Upper lobe of left lung (tissue), 6 donors: Measurements from ENCODE around the gene SART3. TPM values are rescaled to one million over a fixed set of nuclear protein-coding genes. Genes with fewer than 3 reads are reported as not detected.

Experiments
- ATAC-seq, 2 donors: fragments of 200-7000 bp; cut with Tn5 transposase; one replicate each; pipeline ENCODE4 v1.9.1; 2022; ENCODE audit warnings: mild to moderate bottlenecking in 2 of 2, moderate library complexity in 2 of 2; ENCODE audit not compliant: low FRiP score in 2 of 2
- DNase-seq, 2 donors: peaks; one replicate each; pipeline ENCODE4 v3.0.0-alpha.2; 2019 to 2020
- H3K27ac ChIP-seq, 4 donors: fragments of 200-600 bp; sonication (generic); one replicate each; pipeline ENCODE4 v1.5.1; 2016 to 2019
- H3K27me3 ChIP-seq, 4 donors: fragments of 200-600 bp; sonication (generic); one replicate each; pipeline ENCODE4 v1.5.1; 2017 to 2019
- H3K36me3 ChIP-seq, 4 donors: fragments of 200-600 bp; sonication (generic); one replicate each; pipeline ENCODE4 v1.5.1; 2016 to 2019
- H3K4me1 ChIP-seq, 4 donors: fragments of 200-600 bp; sonication (generic); one replicate each; pipeline ENCODE4 v1.5.1; 2018 to 2019
- H3K4me3 ChIP-seq, 4 donors: fragments of 200-600 bp; sonication (generic); one replicate each; pipeline ENCODE4 v1.5.1; 2017 to 2019; ENCODE audit warnings: mild to moderate bottlenecking in 2 of 4, moderate library complexity in 1 of 4
- H3K9me3 ChIP-seq, 4 donors: fragments of 200-600 bp; sonication (generic); one replicate each; pipeline ENCODE4 v1.5.1; 2018 to 2019
- CTCF ChIP-seq, 6 experiments: fragments of 450-650 bp in 4 of 6; fragments of 200-600 bp in 2 of 6; sonication (generic) in 2 of 6; IDR thresholded peaks; one replicate each; pipeline ENCODE4 v1.5.1; 2016 to 2019; ENCODE audit warnings: antibody characterized with exemption in 6 of 6
- EP300 ChIP-seq, 4 donors: sonication (generic); formaldehyde crosslinking; IDR thresholded peaks; one replicate each; pipeline ENCODE4 v1.5.1; 2017; ENCODE audit warnings: antibody characterized with exemption in 4 of 4, control low read depth in 2 of 4
- POLR2A ChIP-seq, 4 donors: fragments of 450-650 bp; IDR thresholded peaks; one replicate each; pipeline ENCODE4 v1.5.1; 2016 to 2017; ENCODE audit warnings: antibody characterized with exemption in 4 of 4, mild to moderate bottlenecking in 2 of 4
- POLR2AphosphoS5 ChIP-seq, 2 donors: sonication (generic); formaldehyde crosslinking; IDR thresholded peaks; one replicate each; pipeline ENCODE4 v1.5.1; 2017; ENCODE audit warnings: antibody characterized with exemption in 2 of 2
- WGBS, 2 donors: methylation state at CpG; one replicate each; pipeline ENCODE4 v1.1.5; 2017 to 2018; 5-methylcytosine and 5-hydroxymethylcytosine counted together
- total RNA-seq, 6 donors: library from RNA; depleted of rRNA in 4 of 6; stranded (reverse); fragments of >200 nt in 4 of 6; gene quantifications; one replicate each; pipeline versions ENCODE4 v1.1.0 to v1.2.1, GENCODE V29; 2016 to 2021
- donor health status: DM: no; HTN: no; CAD: no; lungs with moderate emphysema.
- donor health status: DM: no; HTN: yes; CAD: no; lungs with severe emphysema.

SART3 gene
- total RNA-seq, 6 donors from 2014 or later: 36.9 to 235 (median 63.9) TPM

- 87 to 90% methylated on average over 10 of the region's 10 CpGs for WGBS, 2 donors
- Histone ChIP-seq H3K27ac (no peak overlapping the region), H3K4me1 (peaks cover 4 to 11% (median 6%) of the 10 kb centered on the region in 4 donors), H3K9me3 (no peaks in the 10 kb centered on the region), H3K36me3 (no peaks in the 10 kb centered on the region), H3K4me3 (no peak overlapping the region), H3K27me3 (no peaks in the 10 kb centered on the region)
- DNase-seq (no peak), ATAC-seq (no peak)
- TF ChIP-seq CTCF (IDR thresholded peaks at IDR 0.05): no peak
- no peak for TF ChIP-seq POLR2AphosphoS5 (IDR thresholded peaks at IDR 0.05)
- TF ChIP-seq EP300 (IDR thresholded peaks at IDR 0.05): no peak
- no peak for TF ChIP-seq POLR2A (IDR thresholded peaks at IDR 0.05)
Observed at GRCh38 chr12:108607981-108608600, 47.1 kb upstream of the SART3 start.

GRCh38 chr12:108606492-108606891 lies 45.5 kb upstream of the SART3 start:
- WGBS, 2 donors: 81 to 87% methylated on average over 9 of the region's 9 CpGs
- Histone ChIP-seq H3K4me3 (no peak overlapping the region), H3K4me1 (peaks cover 0 to 3% (median 0%) of the 10 kb centered on the region in 4 donors), H3K9me3 (no peaks in the 10 kb centered on the region), H3K27ac (no peak overlapping the region), H3K27me3 (no peaks in the 10 kb centered on the region), H3K36me3 (no peaks in the 10 kb centered on the region)
- no peak for DNase-seq
- no peak for TF ChIP-seq POLR2AphosphoS5 (IDR thresholded peaks at IDR 0.05)
- no peak for TF ChIP-seq POLR2A (IDR thresholded peaks at IDR 0.05)
- TF ChIP-seq EP300 (IDR thresholded peaks at IDR 0.05): no peak
- no peak for TF ChIP-seq CTCF (IDR thresholded peaks at IDR 0.05)
- ATAC-seq: no peak

- no peak overlapping the region for H3K4me3 ChIP-seq
- H3K27ac ChIP-seq: no peak overlapping the region
- no peak for TF ChIP-seq POLR2A (IDR thresholded peaks at IDR 0.05)
- TF ChIP-seq CTCF (IDR thresholded peaks at IDR 0.05): no peak
- TF ChIP-seq POLR2AphosphoS5 (IDR thresholded peaks at IDR 0.05): no peak
- TF ChIP-seq EP300 (IDR thresholded peaks at IDR 0.05): no peak
- H3K9me3 ChIP-seq: no peaks in the 10 kb centered on the region
- peaks cover 0 to 3% (median 0%) of the 10 kb centered on the region in 4 donors for H3K4me1 ChIP-seq
- 76 to 81% methylated on average over 4 of the region's 4 CpGs for WGBS, 2 donors
- ATAC-seq (no peak), DNase-seq (no peak)
- no peaks in the 10 kb centered on the region for H3K27me3 ChIP-seq
- H3K36me3 ChIP-seq: no peaks in the 10 kb centered on the region
Observed at GRCh38 chr12:108605690-108606406, 44.9 kb upstream of the SART3 start.

- peaks cover 0 to 3% (median 0%) of the 10 kb centered on the region in 4 donors for H3K4me1 ChIP-seq
- TF ChIP-seq POLR2AphosphoS5 (IDR thresholded peaks at IDR 0.05): no peak
- no peak for TF ChIP-seq CTCF (IDR thresholded peaks at IDR 0.05)
- no peak for TF ChIP-seq POLR2A (IDR thresholded peaks at IDR 0.05)
- no peak for DNase-seq
- WGBS, 2 donors: 70 to 74% methylated on average over 3 of the region's 3 CpGs
- H3K4me3 ChIP-seq: no peak overlapping the region
- no peaks in the 10 kb centered on the region for H3K9me3 ChIP-seq
- H3K27me3 ChIP-seq: no peaks in the 10 kb centered on the region
- no peak for ATAC-seq
- no peaks in the 10 kb centered on the region for H3K36me3 ChIP-seq
- no peak overlapping the region for H3K27ac ChIP-seq
Observed at GRCh38 chr12:108605000-108605689, 44.2 kb upstream of the SART3 start.
